Right ventricle myocardium superior (tissue), 1 donor: ENCODE results near the gene IFNGR1. TPM values are rescaled to one million over a fixed set of nuclear protein-coding genes. Genes with fewer than 3 reads are reported as not detected.

Experiments
- ATAC-seq: fragments of 200-7000 bp; cut with Tn5 transposase; one replicate; pipeline ENCODE4 v1.9.1; 2020; ENCODE audit warnings: mild to moderate bottlenecking; ENCODE audit not compliant: poor library complexity
- DNase-seq: peaks from one replicate; pipeline ENCODE4 v3.0.0-alpha.2; 2020
- intact Hi-C: fragments of 100-400 bp; cut with DNase I; formaldehyde crosslinking; loops from one replicate; pipeline ENCODE4 v1.11.2; 2022
- total RNA-seq: library from RNA; stranded (reverse); fragmentation: NEBNext Ultra II Directional; extraction: Animal tissue kit (Norgen Biotek cat#: 25700); gene quantifications from one replicate; pipeline ENCODE4 v1.2.1, GENCODE V29; 2021
- donor health status: DM: no; HTN: yes; CAD: no; lungs with severe emphysema.

IFNGR1 gene
- total RNA-seq, 1 donor from 2014 or later, result 99.9 TPM

- DNase-seq, result no peak
- no peak for ATAC-seq
- intact Hi-C loops, result no loop called here
Observed at GRCh38 chr6:137167702-137168377, 51.3 kb downstream of the IFNGR1 start.

GRCh38 chr6:137166247-137167098 lies 52.7 kb downstream of the IFNGR1 start:
- DNase-seq (no peak), ATAC-seq (peak; percentile 19)
- intact Hi-C loops, result no loop called here

GRCh38 chr6:137165375-137166246 lies 53.6 kb downstream of the IFNGR1 start:
- DNase-seq, result peak; percentile 48
- intact Hi-C loops, result no loop called here
- ATAC-seq, result no peak

- no peak for DNase-seq
- ATAC-seq, result no peak
Observed at GRCh38 chr6:137163732-137164318, 55.4 kb downstream of the IFNGR1 start.

GRCh38 chr6:137162692-137163306 lies 56.4 kb downstream of the IFNGR1 start:
- intact Hi-C loops, result no loop called here
- DNase-seq (no peak), ATAC-seq (no peak)

More at GRCh38 chr6:137163732-137164318, 55.4 kb downstream of the IFNGR1 start:
- intact Hi-C loops, result no loop called here

GRCh38 chr6:137161949-137162348 lies 57.2 kb downstream of the IFNGR1 start:
- intact Hi-C loops, result no loop called here
- ATAC-seq (peak; percentile 60), DNase-seq (no peak)

GRCh38 chr6:137160763-137161162 lies 58.4 kb downstream of the IFNGR1 start:
- DNase-seq (no peak), ATAC-seq (peak; percentile 39)
- intact Hi-C loops, result no loop called here

- ATAC-seq (no peak), DNase-seq (no peak)
- intact Hi-C loops, result no loop called here
Observed at GRCh38 chr6:137159912-137160311, 59.3 kb downstream of the IFNGR1 start.

GRCh38 chr6:137157601-137158000 lies 61.6 kb downstream of the IFNGR1 start:
- intact Hi-C loops, result no loop called here
- no peak for DNase-seq
- ATAC-seq, result no peak

- ATAC-seq (no peak), DNase-seq (no peak)
- intact Hi-C loops, result no loop called here
Observed at GRCh38 chr6:137156650-137157049, 62.5 kb downstream of the IFNGR1 start.

- intact Hi-C loops, result no loop called here
- ATAC-seq, result no peak
Observed at GRCh38 chr6:137155830-137156229, 63.4 kb downstream of the IFNGR1 start.

GRCh38 chr6:137150072-137150471 lies 69.1 kb downstream of the IFNGR1 start:
- no peak for ATAC-seq
- intact Hi-C loops, result no loop called here

More at GRCh38 chr6:137155830-137156229, 63.4 kb downstream of the IFNGR1 start:
- DNase-seq, result no peak

GRCh38 chr6:137149035-137149393 lies 70.2 kb downstream of the IFNGR1 start:
- intact Hi-C loops, result no loop called here
- DNase-seq (no peak), ATAC-seq (no peak)

More at GRCh38 chr6:137150072-137150471, 69.1 kb downstream of the IFNGR1 start:
- no peak for DNase-seq

GRCh38 chr6:137148306-137149034 lies 70.7 kb downstream of the IFNGR1 start:
- intact Hi-C loops, result no loop called here
- DNase-seq (no peak), ATAC-seq (no peak)
